Activated naive CD4-positive, alpha-beta T cell treated with anti-CD3 and anti-CD28 coated beads, Interleukin-2, amount 50 U/mL, for 16 hours (primary cell): ENCODE measurements around the gene MRPS5.
"Not testable (repeated sequence)": the region's sequence is repeated elsewhere in the genome, so short reads cannot be mapped to it uniquely, and the experiment has no call there.

Source experiments
- DNase-seq: peaks from one replicate; pipeline ENCODE4 v3.0.0-alpha.2; 2020

MRPS5 gene

DNA sequence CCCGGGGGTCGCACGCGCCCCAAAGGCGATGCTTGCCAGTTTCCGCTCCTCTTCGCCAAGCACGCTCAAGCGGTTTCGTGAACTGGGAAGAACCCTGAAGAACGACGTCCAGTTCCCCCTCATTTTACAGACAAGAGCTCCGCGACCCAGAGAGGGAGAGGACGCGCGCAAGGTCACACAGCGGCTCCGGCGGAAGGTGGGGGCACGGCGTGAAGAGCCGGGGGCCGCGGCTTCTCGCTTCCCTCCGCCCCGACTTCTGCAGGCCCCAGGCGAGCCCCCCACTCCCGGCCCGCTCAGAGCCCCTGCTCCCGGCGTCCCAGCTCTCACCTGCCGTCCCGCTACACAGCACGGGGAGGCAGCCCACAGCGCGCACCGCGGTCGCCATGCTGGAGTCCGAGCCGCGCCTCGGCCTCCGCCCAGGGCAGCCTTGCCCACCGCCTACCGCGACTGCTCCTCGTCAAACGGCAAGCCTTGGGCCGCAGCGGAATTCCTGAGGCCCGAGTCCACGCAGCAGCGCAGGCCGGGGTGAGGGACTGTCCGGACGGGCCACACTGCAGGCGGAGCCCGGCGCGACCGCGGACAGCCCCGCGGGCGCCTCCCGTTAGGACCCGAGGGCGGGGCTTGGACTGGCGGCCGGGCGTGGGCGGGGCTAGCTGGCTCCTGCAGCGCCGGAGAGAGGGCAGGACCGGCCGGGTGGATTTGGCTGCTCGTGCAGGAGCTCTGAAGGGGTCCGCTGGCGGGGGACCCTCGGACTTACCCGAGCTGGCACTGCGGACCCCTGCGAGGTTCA lies at the start of gene MRPS5:
Gene MRPS5, minus strand, starts transcription at position 402 of the 790 bp plus-strand sequence. Its CDS starts 17 bp downstream, at position 385.
- peak; percentile 94 for DNase-seq

DNA sequence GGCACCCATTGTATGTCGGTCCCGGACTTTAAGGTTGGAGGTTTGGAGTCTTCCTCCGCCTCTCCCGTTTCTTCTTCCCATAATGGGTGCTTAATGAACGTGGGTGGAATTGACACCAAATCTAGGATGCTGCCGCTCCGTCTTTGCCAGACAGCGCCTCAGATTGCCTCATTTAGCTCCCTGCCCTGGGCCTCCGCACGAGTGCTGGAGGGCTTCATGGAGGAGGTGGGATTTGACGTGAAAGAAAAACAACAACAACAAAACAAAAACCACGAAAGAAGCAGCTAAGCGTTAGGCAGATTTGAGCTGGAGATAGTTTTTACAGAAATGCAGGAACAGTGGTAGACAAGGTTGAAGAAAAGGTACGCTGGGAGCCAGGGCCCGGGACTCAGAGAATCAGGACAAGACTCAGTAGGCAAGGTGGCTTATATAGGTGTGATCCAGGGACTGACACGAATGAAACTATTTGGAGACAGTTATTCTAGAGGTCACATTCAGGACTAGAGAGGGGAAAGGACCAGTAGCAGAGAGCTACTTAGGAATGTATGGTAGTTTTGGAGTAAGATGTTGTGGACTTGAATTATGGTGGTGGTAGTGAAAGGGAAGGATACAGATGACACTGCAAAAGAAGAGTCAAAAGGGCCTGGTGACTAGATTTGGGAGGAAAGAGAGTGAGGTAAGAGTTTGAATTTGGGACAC lies 44.6 kb upstream of the MRPS5 start:
- no peak for DNase-seq

DNA sequence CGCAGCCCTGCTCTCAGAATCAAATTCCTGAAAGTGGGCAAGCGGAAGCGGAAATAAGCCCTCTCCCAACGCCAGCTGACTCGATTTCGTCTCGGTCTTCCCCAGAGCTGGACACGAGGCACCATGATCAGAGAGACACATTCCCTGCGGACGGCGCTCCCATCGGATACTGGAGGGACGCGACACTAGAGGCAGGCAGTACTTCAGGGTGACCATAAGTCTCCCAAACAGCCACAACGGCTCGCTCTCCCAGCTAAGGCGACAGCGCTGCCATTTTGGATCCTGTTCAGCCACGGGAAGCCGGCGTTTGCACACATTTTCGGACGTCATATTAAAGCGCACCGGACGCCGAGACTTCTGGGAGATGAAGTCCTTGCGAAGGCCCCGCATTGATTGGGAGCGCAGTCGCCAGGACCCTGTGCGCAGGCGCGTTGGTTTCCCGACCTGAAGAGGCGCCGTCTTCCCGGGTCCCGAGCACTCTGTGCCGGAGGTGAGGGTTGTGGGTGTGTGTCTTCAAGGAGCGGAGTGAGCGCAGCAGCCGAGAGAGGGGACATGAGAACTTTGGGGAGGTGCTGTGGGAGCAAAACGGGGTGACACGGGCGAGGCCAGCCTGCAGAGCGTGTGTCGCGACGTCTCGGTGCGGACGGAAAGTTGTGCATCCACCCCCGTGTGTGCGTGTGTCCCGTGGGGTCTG lies 43.9 kb upstream of the MRPS5 start, which contains the start of gene ZNF2:
Gene ZNF2, plus strand, starts transcription at position 439 of the 694 bp plus-strand sequence. CDS start 10,418 bp downstream, outside the sequence.
- DNase-seq, result peak; percentile 95

DNA sequence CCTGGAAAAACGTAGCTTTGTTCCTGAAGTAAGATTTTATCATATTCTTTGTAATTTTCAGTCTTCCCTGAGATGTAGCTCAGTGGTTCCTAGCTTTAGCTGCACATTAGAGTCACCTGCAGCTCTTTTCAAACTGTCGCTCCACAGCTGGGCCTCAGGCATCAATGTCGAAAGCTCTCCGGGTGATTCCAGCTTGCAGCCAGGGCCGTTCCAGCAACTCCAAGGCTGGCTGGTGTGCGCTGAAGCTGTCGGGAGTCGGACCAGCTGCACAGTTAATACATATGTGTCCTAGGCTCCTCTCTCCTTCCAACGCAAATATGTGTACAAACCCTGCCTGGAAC lies 43.4 kb upstream of the MRPS5 start:
- no peak for DNase-seq

DNA sequence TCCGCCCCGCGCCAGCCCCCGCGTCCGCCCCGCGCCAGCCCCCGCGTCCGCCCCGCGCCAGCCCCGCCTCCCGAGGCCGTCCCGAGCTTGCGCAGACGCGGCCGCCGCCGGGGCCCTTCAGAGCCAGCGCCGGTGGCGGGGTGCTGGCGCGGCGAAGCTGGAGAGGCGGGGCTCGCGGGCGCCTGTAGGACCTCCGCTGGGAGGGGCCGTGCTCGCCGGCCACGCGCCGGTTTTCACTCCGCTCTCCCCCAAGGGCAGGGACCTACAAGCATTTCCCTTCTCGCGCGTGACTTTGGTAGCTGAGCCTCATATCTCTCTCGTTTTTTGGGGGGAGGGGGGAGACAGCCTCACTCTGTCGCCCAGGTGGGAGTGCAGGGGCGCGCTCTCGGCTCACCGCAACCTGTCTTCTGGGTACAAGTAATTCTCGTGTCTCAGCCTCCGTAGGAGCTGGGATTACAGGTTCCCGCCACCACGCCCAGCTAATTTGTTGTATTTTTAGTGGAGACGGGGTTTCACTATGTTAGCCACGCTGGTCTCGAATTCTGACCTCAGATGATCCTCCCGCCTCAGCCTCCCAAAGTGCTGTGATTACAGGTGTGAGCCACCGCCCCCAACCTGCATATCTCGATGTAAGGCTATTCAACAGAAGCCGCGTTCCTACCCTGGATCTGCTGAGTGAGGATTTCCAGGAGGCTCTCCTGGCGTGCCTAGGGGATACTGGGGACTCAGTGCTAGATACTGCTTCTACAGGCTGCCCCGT lies 38.3 kb upstream of the MRPS5 start, which contains the start of gene ZNF514:
Gene ZNF514, minus strand, starts transcription at position 159 of the 760 bp plus-strand sequence. CDS start 6,595 bp downstream, outside the sequence.
- DNase-seq, result peak; percentile 80

DNA sequence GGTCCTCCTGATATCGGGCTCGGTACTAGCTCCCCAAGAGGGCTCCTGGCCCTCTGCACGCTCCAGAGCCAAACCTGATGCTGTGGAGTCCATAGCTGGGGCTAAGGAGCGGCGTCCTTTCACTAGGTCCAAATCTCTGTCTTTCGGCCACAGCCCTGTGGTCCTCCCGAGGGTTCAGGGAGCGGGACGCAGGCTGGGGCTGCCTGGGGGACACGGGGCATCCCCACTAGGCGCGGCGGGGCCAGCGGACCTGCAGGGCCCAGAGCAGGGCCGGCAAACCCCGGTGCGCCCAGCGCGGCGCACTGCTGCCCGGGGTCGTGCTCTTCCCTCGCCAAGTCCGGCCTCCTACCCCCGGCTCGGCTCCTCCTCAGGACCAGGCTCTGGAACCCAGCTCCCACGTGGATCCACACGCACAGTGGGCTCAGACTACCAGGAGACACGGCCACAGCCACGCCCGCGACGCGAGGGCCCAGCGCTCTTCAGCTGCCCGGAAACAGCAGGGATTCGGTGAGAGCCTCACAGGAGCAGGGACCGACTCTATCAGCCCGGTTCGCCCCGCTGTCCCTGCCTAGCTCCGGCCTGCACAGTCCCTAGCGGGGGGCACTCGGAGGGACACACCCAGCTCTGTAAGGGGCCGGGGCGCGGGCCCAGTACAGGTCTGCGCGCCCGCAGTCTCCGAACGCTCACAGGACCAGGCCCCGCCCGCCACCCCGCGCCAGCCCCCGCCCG lies 37.4 kb upstream of the MRPS5 start:
- no peak for DNase-seq

DNA sequence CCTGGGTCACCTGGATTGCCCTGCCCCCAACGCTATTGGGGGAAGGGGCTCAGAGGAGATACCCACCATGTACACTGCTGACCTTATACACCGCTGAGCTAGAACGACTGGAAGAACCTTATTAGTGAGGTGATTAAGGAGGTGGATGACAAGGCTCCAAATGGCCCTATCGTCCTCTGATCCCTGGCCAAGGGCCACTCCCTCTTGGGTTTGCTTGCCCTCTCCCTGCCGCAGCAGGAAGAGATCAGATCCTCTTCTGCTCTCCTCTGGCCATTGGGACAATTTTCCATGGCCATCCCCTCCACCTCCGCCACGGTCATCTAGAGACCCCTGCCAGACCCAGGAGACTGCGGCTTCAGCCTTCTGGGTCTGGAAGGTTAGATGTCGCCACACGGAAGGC lies 36.8 kb upstream of the MRPS5 start:
- DNase-seq, result no peak

DNA sequence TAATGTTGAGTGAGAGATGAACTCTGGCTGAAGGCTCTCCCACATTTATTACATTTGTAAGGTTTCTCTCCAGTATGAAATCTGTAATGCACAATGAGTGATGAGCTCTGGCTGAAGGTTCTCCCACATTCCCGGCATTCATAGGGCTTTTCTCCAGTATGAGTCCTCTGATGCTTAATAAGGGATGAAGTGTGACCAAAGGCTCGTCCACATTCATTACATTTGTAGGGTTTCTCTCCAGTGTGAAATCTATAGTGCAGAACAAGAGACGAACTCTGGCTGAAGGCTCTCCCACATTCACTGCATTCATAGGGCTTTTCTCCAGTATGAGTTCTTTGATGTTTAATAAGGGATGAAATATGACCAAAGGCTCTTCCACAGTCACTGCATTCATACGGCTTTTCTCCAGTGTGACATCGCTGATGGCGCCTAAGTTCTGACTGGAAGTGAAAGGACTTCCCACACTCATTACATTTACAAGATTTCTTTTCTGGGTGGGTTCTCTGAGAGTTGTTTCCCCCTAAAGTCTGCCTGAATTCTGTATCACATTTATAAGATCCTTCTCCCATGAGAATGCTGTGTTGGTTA lies 27.9 kb upstream of the MRPS5 start:
- DNase-seq, result no peak

DNA sequence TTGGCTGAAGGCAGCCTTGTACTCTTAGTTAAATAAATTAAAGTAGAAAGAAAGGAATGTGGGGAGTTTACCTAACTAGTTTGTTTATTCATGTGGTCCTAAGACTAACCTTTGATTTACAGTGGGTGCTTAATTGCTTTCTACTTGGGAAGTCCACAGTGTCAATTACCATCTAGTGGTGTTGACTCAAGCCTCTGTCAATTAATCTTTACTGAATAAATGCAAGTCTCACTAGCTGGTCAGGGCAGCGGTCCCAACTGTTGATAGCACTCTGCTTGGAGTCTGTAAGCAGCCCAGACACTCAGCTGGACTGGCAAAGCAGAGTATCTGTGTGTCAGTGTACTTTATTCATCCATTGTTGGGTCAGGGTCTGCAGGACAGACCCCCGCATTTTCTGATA lies 22.2 kb upstream of the MRPS5 start:
- no peak for DNase-seq

DNA sequence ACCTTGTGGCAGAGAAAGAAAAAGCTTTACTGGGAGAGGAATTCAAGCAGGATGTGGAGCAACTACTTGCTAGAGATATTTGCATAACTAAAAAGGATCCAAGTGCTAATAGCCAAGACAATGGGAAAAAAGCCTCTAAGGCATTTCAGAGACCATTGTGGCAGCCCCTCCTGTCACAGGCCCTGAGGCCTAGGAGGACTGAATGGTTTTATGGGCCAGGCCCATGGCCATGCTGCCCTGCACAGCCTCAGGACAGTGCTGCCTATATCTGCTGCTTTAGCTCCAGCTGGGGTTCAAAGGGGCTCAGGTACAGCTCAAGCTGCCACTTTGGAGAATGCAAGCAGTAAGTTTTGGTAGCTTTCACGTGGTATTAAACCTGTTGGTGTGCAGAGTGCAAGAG lies 17.1 kb upstream of the MRPS5 start:
- no peak for DNase-seq

DNA sequence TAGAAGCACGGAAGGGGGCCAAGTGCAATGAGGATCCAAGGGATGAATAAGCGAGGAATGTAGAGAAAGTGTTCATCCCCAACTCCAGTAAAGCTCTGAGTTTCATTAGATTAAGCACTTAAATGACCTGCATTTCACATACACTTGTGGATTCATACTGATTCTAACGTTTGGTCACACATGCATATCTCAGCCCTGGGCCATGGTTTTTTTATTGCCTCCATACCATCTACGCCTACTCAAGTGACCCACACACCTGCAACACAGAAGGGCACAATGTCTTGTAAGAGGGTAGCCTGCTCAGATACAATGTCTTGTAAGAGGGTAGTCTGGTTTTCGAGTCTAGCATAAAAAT lies 566 bp upstream of the MRPS5 start:
- DNase-seq, result no peak

DNA sequence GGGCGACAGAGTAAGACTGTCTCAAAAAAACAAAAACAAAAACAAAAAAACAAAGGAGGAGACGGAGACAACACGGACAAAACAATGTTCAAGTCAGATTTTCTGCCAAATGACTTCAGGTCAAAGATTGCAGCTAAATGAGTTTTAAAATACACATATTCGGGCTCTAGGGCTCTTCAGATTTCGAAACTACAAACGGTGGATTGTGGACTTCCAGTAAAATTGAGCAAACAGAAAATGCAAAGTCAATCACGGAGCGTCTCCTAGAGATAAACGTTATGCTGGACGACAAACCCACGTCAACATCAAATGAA lies 558 bp downstream of the MRPS5 start:
- no peak for DNase-seq

DNA sequence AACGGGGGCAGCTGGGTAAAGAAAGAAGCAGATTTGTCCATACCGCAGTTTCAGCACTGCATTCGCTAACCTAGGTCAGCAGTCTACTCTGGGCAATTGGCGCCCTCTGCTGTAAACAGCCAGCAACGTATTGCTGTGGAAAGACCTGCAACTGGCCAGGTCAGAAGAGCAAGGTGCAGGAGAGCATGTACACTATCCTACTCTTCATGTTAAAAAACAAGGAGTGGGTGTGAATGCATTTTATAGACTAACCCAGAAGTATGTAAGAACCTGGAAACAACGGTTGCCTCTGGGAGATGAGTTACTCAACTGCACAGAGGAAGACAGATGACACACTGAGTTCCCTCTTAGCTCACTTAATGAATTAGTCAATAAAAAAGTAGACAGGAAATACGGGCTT lies 6.2 kb downstream of the MRPS5 start:
- DNase-seq, result peak; percentile 74

DNA sequence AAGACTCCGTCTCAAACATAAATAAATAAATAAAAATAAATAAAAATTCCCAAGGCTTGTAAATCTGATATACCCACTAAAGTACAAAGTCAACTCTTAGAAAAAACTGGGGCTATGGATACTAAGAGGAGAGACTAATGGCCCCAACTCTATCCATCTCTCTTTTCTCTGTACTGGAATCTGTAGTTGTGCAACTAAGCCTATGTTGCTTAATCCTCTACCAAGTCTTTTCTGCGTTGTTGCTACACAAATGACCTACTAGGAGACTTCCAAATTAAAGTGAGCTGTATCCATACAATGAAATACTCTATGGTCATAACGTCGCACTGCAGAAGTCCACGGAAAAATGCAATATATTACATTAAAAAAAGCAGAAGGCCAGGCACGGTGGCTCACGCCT lies 8.1 kb downstream of the MRPS5 start:
- DNase-seq, result no peak

DNA sequence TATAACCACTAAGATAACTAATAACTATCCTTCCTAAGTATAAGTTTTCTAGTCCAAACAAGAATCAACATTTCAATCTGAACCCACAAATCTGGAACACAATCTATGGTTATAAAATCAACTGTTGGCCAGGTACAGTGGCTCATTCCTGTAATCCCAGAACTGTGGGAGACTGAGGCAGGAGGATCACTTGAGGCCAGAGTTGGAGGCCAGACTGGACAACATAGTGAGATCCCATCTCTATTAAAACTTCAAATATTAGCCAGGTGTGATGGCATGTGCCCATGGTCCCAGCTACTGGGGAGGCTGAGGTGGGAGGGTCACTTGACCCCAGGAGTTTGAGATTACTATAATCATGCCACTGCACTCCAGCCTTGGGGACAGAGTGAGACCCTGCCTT lies 11.2 kb downstream of the MRPS5 start:
- no peak for DNase-seq

DNA sequence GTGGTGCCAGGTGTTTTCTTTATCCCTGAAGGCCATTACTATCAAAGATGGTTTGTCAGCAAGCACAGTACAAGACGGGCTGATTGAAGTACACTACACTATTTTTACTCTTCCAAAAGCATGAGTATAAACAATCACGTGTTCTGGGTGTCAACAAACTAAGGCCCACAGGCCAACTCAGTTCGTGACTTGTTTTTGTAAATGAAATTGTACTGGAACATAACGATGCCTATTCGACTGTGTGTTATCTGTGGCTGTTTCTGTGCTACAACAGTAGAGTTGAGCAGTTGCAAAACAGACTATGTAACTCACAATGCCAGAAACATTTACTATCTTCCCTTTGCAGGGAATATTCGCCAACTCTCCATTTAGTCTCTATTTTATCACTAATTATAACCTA lies 12.3 kb downstream of the MRPS5 start:
- no peak for DNase-seq

DNA sequence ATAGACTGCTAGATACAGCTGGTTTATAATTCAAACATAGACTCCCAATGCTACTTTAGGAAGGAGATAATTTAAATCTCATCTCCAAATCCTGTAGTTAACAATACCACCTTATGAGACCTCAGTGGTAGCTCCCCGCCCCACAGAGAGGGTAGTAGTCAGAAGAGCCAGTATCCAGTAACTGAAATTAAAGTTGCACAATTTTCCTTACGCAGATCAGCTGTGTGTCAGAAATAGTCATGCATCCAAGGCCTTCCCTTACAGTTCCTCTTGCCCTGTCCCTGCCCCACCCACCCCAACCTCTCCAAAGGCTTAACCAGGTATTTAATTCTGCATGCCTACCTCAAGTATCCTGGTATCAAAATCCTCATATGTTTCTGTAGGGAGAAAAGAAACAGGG lies 15.5 kb downstream of the MRPS5 start:
- DNase-seq, result no peak

DNA sequence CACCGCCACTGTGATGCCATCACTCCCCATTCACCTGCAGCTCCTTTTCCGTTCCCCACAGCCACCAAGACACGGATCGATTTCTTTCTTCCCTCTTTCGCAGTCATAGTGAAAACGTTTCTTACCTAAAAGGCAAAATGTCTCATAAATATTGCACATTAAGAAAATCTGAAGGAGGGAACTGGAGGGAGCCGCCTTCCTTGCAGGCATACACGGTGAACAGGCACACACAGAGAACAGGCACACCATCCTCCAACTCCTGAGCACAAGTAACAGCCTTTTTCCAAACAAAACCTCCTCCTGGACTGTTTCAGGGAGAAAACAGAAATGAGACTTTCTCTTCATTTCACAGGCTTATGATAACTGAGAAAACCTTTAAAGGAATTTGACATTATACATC lies 17.0 kb downstream of the MRPS5 start:
- no peak for DNase-seq

DNA sequence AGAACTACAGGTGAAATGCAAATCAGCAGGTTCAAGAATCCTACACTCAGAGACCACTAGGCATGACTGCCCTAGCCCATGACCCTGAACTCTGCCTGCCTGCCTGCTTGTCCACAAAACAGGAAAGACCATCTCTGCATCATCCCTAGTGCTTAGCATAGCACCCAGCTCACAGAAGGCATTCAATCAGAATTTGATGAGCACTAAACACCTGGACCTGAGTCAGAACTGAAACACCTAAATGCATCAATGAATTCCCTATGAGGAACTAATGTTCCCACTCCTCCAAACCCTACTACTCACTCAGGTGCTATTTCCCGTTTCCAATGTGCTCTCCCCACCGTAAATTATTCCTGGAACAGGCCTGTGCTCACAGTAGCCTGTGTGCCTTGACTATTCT lies 21.7 kb downstream of the MRPS5 start:
- DNase-seq, result no peak

DNA sequence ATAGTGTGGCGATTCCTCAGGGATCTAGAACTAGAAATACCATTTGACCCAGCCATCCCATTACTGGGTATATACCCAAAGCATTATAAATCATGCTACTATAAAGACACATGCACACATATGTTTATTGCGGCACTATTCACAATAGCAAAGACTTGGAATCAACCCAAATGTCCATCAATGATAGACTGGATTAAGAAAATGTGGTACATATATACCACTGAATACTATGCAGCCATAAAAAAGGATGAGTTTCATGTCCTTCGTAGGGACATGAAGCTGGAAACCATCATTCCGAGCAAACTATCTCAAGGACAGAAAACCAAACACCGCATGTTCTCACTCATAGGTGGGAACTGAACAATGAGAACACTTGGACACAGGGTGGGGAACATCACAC lies 23.3 kb downstream of the MRPS5 start:
- DNase-seq, result not testable (repeated sequence)

DNA sequence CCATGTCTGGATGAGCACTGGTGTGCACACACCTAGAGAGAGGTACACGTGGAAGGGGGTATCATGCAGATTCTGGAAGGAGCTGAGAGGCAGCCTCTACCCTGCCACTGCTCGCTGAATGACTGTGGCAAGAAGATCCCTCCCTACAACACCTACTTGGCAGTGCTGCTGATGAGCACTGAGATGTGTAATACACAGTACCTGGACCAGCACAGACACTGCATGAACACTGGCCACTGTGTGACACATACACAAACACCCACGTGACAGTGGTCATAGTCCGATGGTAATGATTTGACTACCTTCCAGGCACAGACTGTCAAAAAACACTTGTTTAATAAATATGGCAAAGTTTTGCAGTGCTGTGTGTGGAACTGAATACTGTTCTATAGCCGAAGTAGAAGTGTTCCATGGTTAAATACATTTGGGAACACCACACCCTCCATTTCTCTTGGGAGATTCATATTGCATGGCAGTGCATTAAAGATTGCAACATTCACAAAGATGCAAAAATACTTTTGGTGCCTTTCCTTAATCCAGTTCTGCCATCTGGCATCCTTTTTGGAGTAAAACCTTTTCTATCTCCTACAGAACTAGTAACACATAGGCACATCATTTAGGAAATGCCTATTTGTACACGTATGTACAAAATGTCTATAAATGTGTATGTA lies 29.6 kb downstream of the MRPS5 start:
- DNase-seq, result no peak

DNA sequence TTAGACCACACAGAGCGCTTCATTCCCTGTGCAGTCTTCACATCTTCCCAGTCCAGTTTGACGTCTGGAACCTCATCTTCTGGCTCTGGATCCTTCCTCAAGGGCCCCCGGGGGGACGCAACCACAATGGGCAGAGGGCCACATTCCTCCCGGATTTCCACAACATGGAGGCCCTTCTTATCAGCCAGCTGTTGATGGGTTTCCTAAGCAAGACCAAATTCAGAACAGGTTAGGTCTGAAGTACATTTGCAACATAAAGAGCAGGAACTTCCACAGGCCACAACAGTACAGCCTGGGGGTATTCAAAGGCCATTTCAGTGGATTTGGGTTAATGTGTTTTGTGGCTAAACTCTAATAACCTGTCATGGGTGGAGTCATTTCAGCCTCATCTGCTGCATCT lies 34.2 kb downstream of the MRPS5 start:
- no peak for DNase-seq
